Amniotic stem cell (primary cell): Measurements from ENCODE around the gene COL18A1.

Experiments used
- DNase-seq: peaks from one replicate; lab custom pipeline; 2025; lab: John Stamatoyannopoulos, UW

COL18A1 gene

GRCh38 chr21:45414396-45415187, 9.6 kb downstream of the COL18A1 start:
- no peak for DNase-seq

GRCh38 chr21:45415188-45415942, 10.4 kb downstream of the COL18A1 start:
- no peak for DNase-seq

- no peak for DNase-seq
Observed at GRCh38 chr21:45415943-45416611, 11.1 kb downstream of the COL18A1 start.

- DNase-seq = no peak
Observed at GRCh38 chr21:45416620-45417019, 11.7 kb downstream of the COL18A1 start.

- DNase-seq = no peak
Observed at GRCh38 chr21:45417256-45417950, 12.4 kb downstream of the COL18A1 start.

GRCh38 chr21:45417951-45418300, 13.0 kb downstream of the COL18A1 start:
- no peak for DNase-seq

- DNase-seq = no peak
Observed at GRCh38 chr21:45418301-45419071, 13.5 kb downstream of the COL18A1 start.

GRCh38 chr21:45419162-45419561, 14.2 kb downstream of the COL18A1 start:
- DNase-seq = no peak

GRCh38 chr21:45420061-45421041, 15.4 kb downstream of the COL18A1 start:
- DNase-seq = no peak

GRCh38 chr21:45421071-45421845, 16.3 kb downstream of the COL18A1 start:
- DNase-seq = no peak

GRCh38 chr21:45421846-45422775, 17.1 kb downstream of the COL18A1 start:
- DNase-seq = no peak

- no peak for DNase-seq
Observed at GRCh38 chr21:45423201-45423955, 18.4 kb downstream of the COL18A1 start.

GRCh38 chr21:45423968-45424853, 19.2 kb downstream of the COL18A1 start:
- no peak for DNase-seq

GRCh38 chr21:45424854-45425795, 20.2 kb downstream of the COL18A1 start:
- DNase-seq = no peak
